Common myeloid progenitor, CD34-positive (primary cell): ENCODE results near the gene TSPAN12. TPM values are rescaled to one million over a fixed set of nuclear protein-coding genes. Genes with fewer than 3 reads are reported as not detected.
"Not testable (repeated sequence)": the region's sequence is repeated elsewhere in the genome, so short reads cannot be mapped to it uniquely, and the experiment has no call there.

Experiments
- CTCF ChIA-PET: fragments of 350-600 bp; sonication (Branson Sonifier 250); formaldehyde crosslinking; loops from one replicate; lab custom pipeline; 2021; ENCODE audit warnings: antibody characterized with exemption; lab: Charles Lee
- POLR2A ChIA-PET: fragments of 350-600 bp; sonication (Branson Sonifier 250); formaldehyde crosslinking; loops from one replicate; lab custom pipeline; 2021; ENCODE audit warnings: antibody characterized with exemption; lab: Charles Lee
- DNase-seq, 3 donors: peaks; one replicate each; pipeline versions ENCODE4 v3.0.0 to v3.0.0-alpha.2; 2013
- H3K27ac ChIP-seq, 2 experiments: 1 replicate in 1 of 2; 2 replicates in 1 of 2; pipeline ENCODE4 v1.7.0; 2013; ENCODE audit warnings: inconsistent platforms in 2 of 2, low read length in 2 of 2, mild to moderate bottlenecking in 2 of 2, low read depth in 1 of 2, moderate library complexity in 1 of 2; ENCODE audit not compliant: severe bottlenecking in 2 of 2, insufficient read depth in 1 of 2, poor library complexity in 1 of 2
- H3K27me3 ChIP-seq, 5 experiments: replicated peaks in 2 of 5; 1 replicate in 3 of 5; 2 replicates in 2 of 5; pipeline versions ENCODE4 v1.6.1 to v1.7.0; 2013; ENCODE audit warnings: low read length in 4 of 5, mild to moderate bottlenecking in 2 of 5, moderate library complexity in 2 of 5, inconsistent platforms in 1 of 5; ENCODE audit not compliant: insufficient read depth in 5 of 5, control insufficient read depth in 4 of 5
- H3K36me3 ChIP-seq, 4 experiments: 1 replicate in 2 of 4; 2 replicates in 2 of 4; pipeline versions ENCODE4 v1.6.1 to v1.7.0; 2013; ENCODE audit warnings: low read length in 3 of 4, control low read depth in 1 of 4, mild to moderate bottlenecking in 1 of 4; ENCODE audit not compliant: control insufficient read depth in 4 of 4, insufficient read depth in 4 of 4
- H3K4me1 ChIP-seq, 4 experiments: 1 replicate in 3 of 4; 2 replicates in 1 of 4; pipeline versions ENCODE4 v1.6.1 to v1.7.1; 2013; ENCODE audit warnings: low read length in 3 of 4, mild to moderate bottlenecking in 3 of 4, control low read depth in 1 of 4, inconsistent platforms in 1 of 4, moderate library complexity in 1 of 4; ENCODE audit not compliant: control insufficient read depth in 4 of 4, insufficient read depth in 4 of 4; ENCODE audit errors: control extremely low read depth in 1 of 4
- H3K4me3 ChIP-seq, 7 experiments: 1 replicate in 4 of 7; 2 replicates in 3 of 7; pipeline versions ENCODE4 v1.5.1 to v1.7.0; 2013; ENCODE audit warnings: mild to moderate bottlenecking in 7 of 7, low read length in 6 of 7, moderate library complexity in 6 of 7, inconsistent platforms in 2 of 7, low read depth in 2 of 7, control low read depth in 1 of 7; ENCODE audit not compliant: insufficient read depth in 4 of 7, control insufficient read depth in 1 of 7; ENCODE audit errors: extremely low read depth in 1 of 7
- H3K9me3 ChIP-seq, 5 experiments: 1 replicate in 4 of 5; 2 replicates in 1 of 5; pipeline versions ENCODE4 v1.6.1 to v1.7.1; 2013; ENCODE audit warnings: low read length in 4 of 5, mild to moderate bottlenecking in 2 of 5, inconsistent platforms in 1 of 5, low read depth in 1 of 5, moderate library complexity in 1 of 5; ENCODE audit not compliant: control insufficient read depth in 4 of 5, insufficient read depth in 2 of 5; ENCODE audit errors: control extremely low read depth in 1 of 5
- WGBS: methylation state at CpG from one replicate; pipeline ENCODE4 v1.1.5; 2013; ENCODE audit not compliant: insufficient coverage; 5-methylcytosine and 5-hydroxymethylcytosine counted together
- polyA plus RNA-seq: library from polyadenylated mRNA; unstranded; fragments of 120-200 nt; gene quantifications from one replicate; pipeline ENCODE4 v1.2.1, GENCODE V29; 2013

Gene TSPAN12, protein sequence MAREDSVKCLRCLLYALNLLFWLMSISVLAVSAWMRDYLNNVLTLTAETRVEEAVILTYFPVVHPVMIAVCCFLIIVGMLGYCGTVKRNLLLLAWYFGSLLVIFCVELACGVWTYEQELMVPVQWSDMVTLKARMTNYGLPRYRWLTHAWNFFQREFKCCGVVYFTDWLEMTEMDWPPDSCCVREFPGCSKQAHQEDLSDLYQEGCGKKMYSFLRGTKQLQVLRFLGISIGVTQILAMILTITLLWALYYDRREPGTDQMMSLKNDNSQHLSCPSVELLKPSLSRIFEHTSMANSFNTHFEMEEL
- 0.65 TPM for polyA plus RNA-seq

DNA sequence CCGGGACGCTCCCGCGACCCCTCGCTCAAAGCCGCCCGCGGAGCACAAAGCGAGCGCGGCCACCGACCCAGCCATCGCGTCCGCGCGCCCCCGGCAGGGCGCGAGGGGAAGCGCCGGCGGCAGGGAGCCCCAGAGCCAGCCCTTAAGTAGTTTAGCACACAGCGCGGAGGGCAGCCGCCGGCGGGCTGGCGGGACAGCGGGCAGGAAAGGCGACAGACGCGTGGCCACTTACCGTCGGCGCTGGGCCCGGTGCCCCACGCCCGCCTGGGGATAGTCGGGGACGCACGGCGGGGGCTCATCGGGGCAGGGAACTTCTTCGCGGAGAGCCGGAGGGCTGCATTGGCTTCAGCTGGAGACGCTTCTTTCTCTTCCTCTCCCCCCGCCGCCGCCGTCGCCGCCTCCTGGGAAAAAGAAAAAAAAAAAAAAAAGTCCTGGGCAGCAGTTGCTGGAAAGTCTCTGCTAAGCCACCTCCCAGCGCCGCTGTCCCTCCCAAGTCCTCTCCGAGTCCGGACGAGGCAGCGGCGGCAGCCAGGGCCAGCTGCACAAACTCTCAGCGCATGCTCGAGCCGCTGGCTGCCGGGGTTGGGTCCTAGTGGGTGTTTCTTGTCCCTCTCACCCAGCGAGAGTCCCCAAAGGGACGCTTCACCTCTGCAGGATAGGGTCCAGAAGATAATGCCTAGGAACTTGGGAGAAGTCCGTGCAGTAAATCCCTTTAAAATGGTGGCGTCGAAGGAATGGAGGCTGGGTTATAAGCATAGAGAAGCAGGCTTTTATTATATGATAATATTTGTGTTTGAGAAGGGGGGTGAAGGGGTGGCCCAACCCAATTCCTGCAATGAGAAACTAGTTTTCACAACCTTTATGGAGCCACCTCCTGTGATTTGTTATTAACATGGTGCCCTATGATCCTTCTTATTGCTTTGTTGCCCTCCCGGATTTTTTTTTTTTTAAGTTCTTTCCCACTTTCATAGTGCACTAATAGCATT is at the start of gene TSPAN12:
TSS of gene TSPAN12 (minus strand) at position 557 of the 986 bp plus-strand sequence. CDS start 1,381 bp downstream, outside the sequence.
- peaks cover 0 to 14% (median 13%) of the 10 kb centered on the region in 4 experiments for H3K4me1 ChIP-seq
- ChIA-PET CTCF (interaction anchor here (1.0 to 2.5 kb wide), 10 partner anchors 8 to 250 kb away, joined by 3 to 8 read pairs (median 4); no protein-coding TSS in a partner anchor), POLR2A (no interaction called here)
- peaks cover 2 to 17% (median 14%) of the 10 kb centered on the region in 5 experiments for H3K27me3 ChIP-seq
- H3K9me3 ChIP-seq, result peaks cover 0 to 3% (median 0%) of the 10 kb centered on the region in 5 experiments
- DNase-seq, result peak; percentile 61 to 83 (median 77)
- H3K4me3 ChIP-seq, result peak within 1 kb of the TSS; percentile 56 to 85 (median 78)
- H3K36me3 ChIP-seq, result no peaks in the 10 kb centered on the region
- 0% methylated on average over 55 of the region's 71 CpGs for WGBS
- no peak within 1 kb of the TSS for H3K27ac ChIP-seq

GRCh38 chr7:120898715-120899499 is 41.0 kb upstream of the TSPAN12 start:
- no peak overlapping the region for H3K27ac ChIP-seq
- WGBS, result 92% methylated on average over 2 of the region's 4 CpGs
- POLR2A ChIA-PET, result no interaction called here
- no peak for DNase-seq
- no peaks in the 10 kb centered on the region for H3K36me3 ChIP-seq
- H3K4me1 ChIP-seq, result no peaks in the 10 kb centered on the region
- CTCF ChIA-PET, result no interaction called here
- no peak overlapping the region for H3K4me3 ChIP-seq
- peaks cover 0 to 7% (median 2%) of the 10 kb centered on the region in 5 experiments for H3K9me3 ChIP-seq
- H3K27me3 ChIP-seq, result no peaks in the 10 kb centered on the region

DNA sequence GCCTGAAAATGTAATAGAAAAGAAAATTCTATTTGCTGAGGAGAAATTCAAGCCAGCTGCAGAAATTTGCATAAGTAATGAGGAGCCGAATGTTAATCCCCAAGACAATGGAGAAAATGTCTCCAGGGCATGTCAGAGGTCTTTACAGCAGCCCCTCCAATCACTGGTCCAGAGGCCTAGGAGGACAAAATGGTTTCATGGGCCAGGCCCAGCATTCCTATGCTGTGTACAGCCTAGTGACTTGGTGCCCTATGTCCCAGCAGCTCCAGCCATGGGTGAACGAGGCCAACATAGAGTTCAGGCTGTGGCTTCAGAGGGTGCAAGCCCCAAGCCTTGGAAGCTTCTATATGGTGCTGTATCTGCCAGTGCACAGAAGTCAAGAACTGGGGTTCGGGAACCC is 37.3 kb upstream of the TSPAN12 start:
- H3K4me1 ChIP-seq, POLR2A ChIA-PET, CTCF ChIA-PET, H3K9me3 ChIP-seq, DNase-seq, H3K4me3 ChIP-seq, H3K27me3 ChIP-seq, H3K27ac ChIP-seq, H3K36me3 ChIP-seq: not testable (repeated sequence)
- 94% methylated on average over 3 of the region's 3 CpGs for WGBS

- WGBS, result 93% methylated on average over 2 of the region's 4 CpGs
- CTCF ChIA-PET, H3K27ac ChIP-seq, H3K4me3 ChIP-seq, DNase-seq, POLR2A ChIA-PET, H3K9me3 ChIP-seq, H3K4me1 ChIP-seq, H3K27me3 ChIP-seq, H3K36me3 ChIP-seq: not testable (repeated sequence)
These were observed 27.7 kb upstream of the TSPAN12 start for GRCh38 chr7:120885602-120886001.

DNA sequence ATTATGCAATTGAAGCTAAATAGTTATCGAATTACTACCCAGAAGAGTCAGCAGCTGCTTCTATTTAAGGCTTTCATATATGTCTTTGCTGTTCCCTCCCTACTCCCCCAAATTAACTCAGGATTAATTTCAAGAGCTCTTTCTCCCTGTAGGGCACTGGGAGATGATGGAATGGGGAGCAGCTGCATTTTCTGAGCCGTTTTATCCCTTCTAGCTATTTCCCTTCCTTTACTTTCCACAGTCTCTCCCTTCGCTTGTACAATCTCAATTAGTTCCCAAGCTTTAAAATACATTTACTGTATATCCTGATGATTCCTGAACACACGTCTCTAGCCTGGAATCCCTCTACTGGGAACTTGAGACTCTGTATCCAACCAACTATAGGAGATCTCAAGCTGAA is 19.8 kb upstream of the TSPAN12 start:
- 95% methylated on average over 2 of the region's 4 CpGs for WGBS
- POLR2A ChIA-PET, result no interaction called here
- Histone ChIP-seq H3K4me3 (no peak overlapping the region), H3K36me3 (no peaks in the 10 kb centered on the region), H3K4me1 (no peaks in the 10 kb centered on the region), H3K27me3 (peaks cover 0 to 6% (median 0%) of the 10 kb centered on the region in 5 experiments), H3K27ac (no peak overlapping the region), H3K9me3 (no peaks in the 10 kb centered on the region)
- DNase-seq, result no peak
- CTCF ChIA-PET, result interaction anchor here (1.0 kb wide), 1 partner anchor 10 kb away, joined by 3 read pairs; no protein-coding TSS in a partner anchor

DNA sequence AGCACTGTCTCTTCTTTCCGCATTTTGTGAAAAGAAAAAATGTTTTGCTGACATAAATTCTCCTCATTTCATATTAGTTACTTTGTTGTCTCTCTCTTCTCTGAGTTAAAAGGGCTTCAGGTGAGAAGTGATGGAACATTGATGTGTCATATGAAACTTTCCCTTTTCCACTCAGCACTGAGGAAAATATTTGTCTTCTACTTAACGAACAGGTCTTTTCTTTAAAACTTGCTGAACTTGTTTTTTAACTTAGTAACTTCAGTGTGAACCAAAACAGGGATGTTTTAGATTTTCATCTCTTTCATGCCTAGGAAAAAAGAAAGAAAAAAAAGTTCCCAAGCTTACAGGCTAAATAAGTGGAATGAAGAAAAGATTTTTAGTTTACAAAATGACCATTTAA is 19.0 kb upstream of the TSPAN12 start:
- no peak for DNase-seq
- CTCF ChIA-PET, result interaction anchor here (1.0 kb wide), 1 partner anchor 9 kb away, joined by 3 read pairs; no protein-coding TSS in a partner anchor
- H3K36me3 ChIP-seq, result no peaks in the 10 kb centered on the region
- H3K4me3 ChIP-seq, result no peak overlapping the region
- no peaks in the 10 kb centered on the region for H3K9me3 ChIP-seq
- POLR2A ChIA-PET, result no interaction called here
- H3K27me3 ChIP-seq, result peaks cover 0 to 6% (median 0%) of the 10 kb centered on the region in 5 experiments
- no CpG with 5 or more reads among the region's 2 CpGs for WGBS
- no peaks in the 10 kb centered on the region for H3K4me1 ChIP-seq
- no peak overlapping the region for H3K27ac ChIP-seq
